SK-N-SH (cell line): ENCODE measurements around the gene FLRT3.

ENCODE experiments used
- ELF1 ChIP-seq: IDR thresholded peaks from 2 replicates; pipeline ENCODE4 v1.4.0; 2012
- FOSL2 ChIP-seq: IDR thresholded peaks from 2 replicates; pipeline ENCODE4 v1.4.0; 2012; ENCODE audit warnings: low read depth, mild to moderate bottlenecking, moderate library complexity, borderline replicate concordance
- MXI1 ChIP-seq: IDR thresholded peaks from 2 replicates; pipeline ENCODE4 v1.6.1; 2012; ENCODE audit warnings: mild to moderate bottlenecking, low read depth, low read length, improper control_type of control experiment
- POLR2AphosphoS5 ChIP-seq: IDR thresholded peaks from 2 replicates; pipeline ENCODE4 v1.6.1; 2012; ENCODE audit warnings: low read depth, low read length
- REST ChIP-seq: IDR thresholded peaks from 2 replicates; pipeline ENCODE4 v1.6.1; 2012; ENCODE audit warnings: mild to moderate bottlenecking, low read depth, low read length, moderate library complexity
- RFX5 ChIP-seq: IDR thresholded peaks from 2 replicates; pipeline ENCODE4 v1.6.1; 2012; ENCODE audit warnings: mild to moderate bottlenecking, improper control_type of control experiment, low read length
- SIN3A ChIP-seq: IDR thresholded peaks from 2 replicates; pipeline ENCODE4 v1.6.1; 2012; ENCODE audit warnings: low read depth, mild to moderate bottlenecking, low read length, moderate library complexity, borderline replicate concordance
- TF ChIP-seq, protein P1 (sequence below): fragments of 200-600 bp; sonication (generic); IDR thresholded peaks from 2 replicates; pipeline ENCODE4 v1.6.1; 2017; ENCODE audit warnings: antibody characterized with exemption, mild to moderate bottlenecking, moderate library complexity

DNA sequence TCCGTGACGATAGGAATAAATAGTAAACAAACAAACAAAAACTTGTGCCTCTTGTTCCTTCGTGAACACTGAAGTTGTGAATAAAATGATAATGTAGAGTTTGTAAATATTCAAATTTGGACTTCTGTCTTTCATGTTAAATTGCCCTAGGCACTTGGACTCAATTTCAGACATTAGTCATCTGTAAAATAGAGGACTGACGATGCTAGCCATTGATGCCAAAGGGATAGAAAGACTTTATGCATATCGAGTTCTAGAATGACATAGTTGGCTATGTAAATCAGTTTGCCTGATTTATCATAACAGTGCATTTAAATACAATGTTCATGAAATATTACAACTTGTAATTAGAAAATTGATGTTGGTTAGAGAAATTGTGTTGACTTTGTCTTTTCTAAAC is 45.9 kb upstream of the FLRT3 start:
- TF ChIP-seq, protein P1, sequence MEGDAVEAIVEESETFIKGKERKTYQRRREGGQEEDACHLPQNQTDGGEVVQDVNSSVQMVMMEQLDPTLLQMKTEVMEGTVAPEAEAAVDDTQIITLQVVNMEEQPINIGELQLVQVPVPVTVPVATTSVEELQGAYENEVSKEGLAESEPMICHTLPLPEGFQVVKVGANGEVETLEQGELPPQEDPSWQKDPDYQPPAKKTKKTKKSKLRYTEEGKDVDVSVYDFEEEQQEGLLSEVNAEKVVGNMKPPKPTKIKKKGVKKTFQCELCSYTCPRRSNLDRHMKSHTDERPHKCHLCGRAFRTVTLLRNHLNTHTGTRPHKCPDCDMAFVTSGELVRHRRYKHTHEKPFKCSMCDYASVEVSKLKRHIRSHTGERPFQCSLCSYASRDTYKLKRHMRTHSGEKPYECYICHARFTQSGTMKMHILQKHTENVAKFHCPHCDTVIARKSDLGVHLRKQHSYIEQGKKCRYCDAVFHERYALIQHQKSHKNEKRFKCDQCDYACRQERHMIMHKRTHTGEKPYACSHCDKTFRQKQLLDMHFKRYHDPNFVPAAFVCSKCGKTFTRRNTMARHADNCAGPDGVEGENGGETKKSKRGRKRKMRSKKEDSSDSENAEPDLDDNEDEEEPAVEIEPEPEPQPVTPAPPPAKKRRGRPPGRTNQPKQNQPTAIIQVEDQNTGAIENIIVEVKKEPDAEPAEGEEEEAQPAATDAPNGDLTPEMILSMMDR = no peak
- TF ChIP-seq RFX5 = no peak
- TF ChIP-seq MXI1 = no peak
- TF ChIP-seq FOSL2 = no peak
- no peak for TF ChIP-seq SIN3A
- TF ChIP-seq REST = no peak
- no peak for TF ChIP-seq ELF1
- no peak for TF ChIP-seq POLR2AphosphoS5
